HepG2 (cell line): ENCODE measurements around the gene GATB. TPM values are rescaled to one million over a fixed set of nuclear protein-coding genes. Genes with fewer than 3 reads are reported as not detected.
A peak's percentile ranks its signal among the peaks of the same experiment; 100 is the strongest.

Experiments used
- ATAC-seq: fragments of 200-7000 bp; cut with Tn5 transposase; 3 replicates; pipeline ENCODE4 v1.9.1; 2020; ENCODE audit warnings: mild to moderate bottlenecking, moderate library complexity
- BruUV-seq: library from RNA; stranded (reverse); fragments of 400-500 nt; replicated peaks from 2 replicates; lab custom pipeline; 2021; lab: Mats Ljungman, UMichigan
- CTCF ChIA-PET: fragments of 300-600 bp; formaldehyde crosslinking; extraction: SDS; loops from one replicate; lab custom pipeline; 2021; ENCODE audit warnings: low total read pairs, inconsistent platforms, low intra/inter-chr PET ratio; lab: Yijun Ruan, JAX
- POLR2A ChIA-PET: fragments of 350-600 bp; sonication (Branson Sonifier 250); formaldehyde crosslinking; loops from one replicate; lab custom pipeline; 2020; ENCODE audit warnings: antibody characterized with exemption, inconsistent platforms; lab: Yijun Ruan, JAX
- DNase-seq: peaks from one replicate; pipeline ENCODE4 v3.0.0-alpha.2; 2015; ENCODE audit warnings: low spot score
- FAIRE-seq: peaks from 3 replicates; lab custom pipeline; 2011; peaks lifted over from hg19 to GRCh38; lab: Jason Lieb, UNC
- H2AFZ ChIP-seq: one replicate; pipeline ENCODE4 v1.6.1; 2011; ENCODE audit warnings: low read length, inconsistent platforms
- H3K27ac ChIP-seq: fragments of 300-600 bp; 3 replicates; pipeline ENCODE4 v1.8.0; 2011; ENCODE audit warnings: mixed run types, mild to moderate bottlenecking, mixed read lengths, low read length, inconsistent platforms; ENCODE audit not compliant: insufficient read depth; ENCODE audit errors: extremely low read length
- H3K27me3 ChIP-seq, 2 experiments: fragments of 200-600 bp in 1 of 2; 2 replicates in 1 of 2; 3 replicates in 1 of 2; pipeline versions ENCODE4 v1.6.0 to v1.8.0; 2011; ENCODE audit warnings: low read length in 2 of 2, mild to moderate bottlenecking in 2 of 2, moderate library complexity in 2 of 2, inconsistent platforms in 1 of 2; ENCODE audit not compliant: insufficient read depth in 2 of 2, control insufficient read depth in 1 of 2
- H3K36me3 ChIP-seq, 2 experiments: fragments of 200-600 bp in 1 of 2; replicated peaks in 1 of 2; 2 replicates in 1 of 2; 3 replicates in 1 of 2; pipeline versions ENCODE4 v1.5.1 to v1.8.0; 2011; ENCODE audit warnings: low read length in 2 of 2, inconsistent platforms in 1 of 2; ENCODE audit not compliant: insufficient read depth in 2 of 2, control insufficient read depth in 1 of 2
- H3K4me1 ChIP-seq: 2 replicates; pipeline ENCODE4 v1.5.1; 2012; ENCODE audit warnings: low read length, inconsistent platforms; ENCODE audit not compliant: insufficient read depth
- H3K4me2 ChIP-seq: 2 replicates; pipeline ENCODE4 v1.6.0; 2011; ENCODE audit warnings: low read depth, low read length, inconsistent platforms
- H3K4me3 ChIP-seq, 3 experiments: fragments of 200-600 bp in 1 of 3; sonication (generic), shearing (Covaris generic) in 1 of 3; replicated peaks in 1 of 3; 2 replicates each; pipeline ENCODE4 v1.5.1; 2011 to 2016; ENCODE audit warnings: low read length in 3 of 3, inconsistent platforms in 2 of 3, low read depth in 2 of 3, mild to moderate bottlenecking in 2 of 3, control low read depth in 1 of 3, mixed read lengths in 1 of 3; ENCODE audit not compliant: insufficient read depth in 1 of 3
- H3K79me2 ChIP-seq: one replicate; pipeline ENCODE4 v1.6.1; 2011; ENCODE audit warnings: low read length, inconsistent platforms; ENCODE audit not compliant: insufficient read depth
- H3K9ac ChIP-seq: 2 replicates; pipeline ENCODE4 v1.6.0; 2011; ENCODE audit warnings: mild to moderate bottlenecking, low read depth, low read length, inconsistent platforms; ENCODE audit not compliant: insufficient read depth
- H3K9me3 ChIP-seq: 2 replicates; pipeline ENCODE4 v1.5.1; 2012; ENCODE audit warnings: mild to moderate bottlenecking, low read length
- H4K20me1 ChIP-seq: 2 replicates; pipeline ENCODE4 v1.6.0; 2011; ENCODE audit warnings: inconsistent platforms, mild to moderate bottlenecking, low read length, moderate library complexity; ENCODE audit not compliant: insufficient read depth
- ARNT2 ChIP-seq: sonication (generic); formaldehyde crosslinking; IDR thresholded peaks from 2 replicates; pipeline ENCODE4 v1.8.0; 2022; ENCODE audit warnings: mild to moderate bottlenecking, low read depth, missing genetic modification reagents, moderate library complexity
- ERF ChIP-seq: IDR thresholded peaks from 2 replicates; pipeline ENCODE4 v1.6.1; 2018; ENCODE audit warnings: missing biosample characterization, missing genetic modification reagents
- FOXA3 ChIP-seq: IDR thresholded peaks from 2 replicates; pipeline ENCODE4 v1.6.1; 2016; ENCODE audit warnings: missing genetic modification reagents, missing compliant biosample characterization
- FOXK1 ChIP-seq: sonication (generic); formaldehyde crosslinking; IDR thresholded peaks from 2 replicates; pipeline ENCODE4 v1.4.0; 2020; ENCODE audit warnings: low read depth, missing genetic modification reagents, borderline replicate concordance
- HNRNPK ChIP-seq: fragments of 200-400 bp; formaldehyde crosslinking; IDR thresholded peaks from 2 replicates; pipeline ENCODE4 v1.6.1; 2018; ENCODE audit warnings: low read length, low read depth, moderate library complexity, mild to moderate bottlenecking; ENCODE audit not compliant: poor library complexity, severe bottlenecking
- KLF6 ChIP-seq: IDR thresholded peaks from 2 replicates; pipeline ENCODE4 v1.8.0; 2016; ENCODE audit warnings: missing biosample characterization, missing genetic modification reagents
- MAFK ChIP-seq, 2 experiments: IDR thresholded peaks in 1 of 2; conservative IDR thresholded peaks in 1 of 2; 2 replicates each; pipeline ENCODE4 v1.6.1; 2011; ENCODE audit warnings: improper control_type of control experiment in 2 of 2, low read length in 2 of 2
- NR3C1 ChIP-seq: sonication (generic); formaldehyde crosslinking; IDR thresholded peaks from 2 replicates; pipeline ENCODE4 v1.4.0; 2020; ENCODE audit warnings: missing genetic modification reagents
- REPIN1 ChIP-seq: sonication (generic); formaldehyde crosslinking; IDR thresholded peaks from 2 replicates; pipeline ENCODE4 v1.8.0; 2022; ENCODE audit warnings: missing genetic modification reagents, low read depth, mild to moderate bottlenecking, borderline replicate concordance
- RFXANK ChIP-seq: IDR thresholded peaks from 2 replicates; pipeline ENCODE4 v1.6.1; 2016
- SIN3A ChIP-seq: IDR thresholded peaks from 2 replicates; pipeline ENCODE4 v1.6.1; 2011; ENCODE audit warnings: low read depth, mild to moderate bottlenecking, control low read depth, low read length, borderline replicate concordance
- SMAD3 ChIP-seq: sonication (generic); formaldehyde crosslinking; IDR thresholded peaks from 2 replicates; pipeline ENCODE4 v1.4.0; 2020; ENCODE audit warnings: missing genetic modification reagents
- ZBTB7A ChIP-seq: sonication (generic); formaldehyde crosslinking; IDR thresholded peaks from 2 replicates; pipeline ENCODE4 v1.8.0; 2022; ENCODE audit warnings: mild to moderate bottlenecking, missing genetic modification reagents
- ZBTB8A ChIP-seq: sonication (generic); formaldehyde crosslinking; IDR thresholded peaks from 2 replicates; pipeline ENCODE4 v1.4.0; 2020; ENCODE audit warnings: mild to moderate bottlenecking, low read depth, missing genetic modification reagents, borderline replicate concordance
- ZKSCAN5 ChIP-seq: sonication (generic); formaldehyde crosslinking; IDR thresholded peaks from 2 replicates; pipeline ENCODE4 v1.5.1; 2020; ENCODE audit warnings: mild to moderate bottlenecking, missing genetic modification reagents
- ZNF282 ChIP-seq: fragments of 450-650 bp; IDR thresholded peaks from 2 replicates; pipeline ENCODE4 v1.6.1; 2018; ENCODE audit not compliant: partially characterized antibody
- ZNF598 ChIP-seq: sonication (generic); formaldehyde crosslinking; IDR thresholded peaks from 2 replicates; pipeline ENCODE4 v1.5.1; 2020; ENCODE audit warnings: mild to moderate bottlenecking, missing genetic modification reagents, borderline replicate concordance
- ZNF614 ChIP-seq: IDR thresholded peaks from 2 replicates; pipeline ENCODE4 v1.6.1; 2018; ENCODE audit warnings: missing biosample characterization, missing genetic modification reagents, inconsistent platforms, borderline replicate concordance
- ZNF75D ChIP-seq: sonication (generic); formaldehyde crosslinking; IDR thresholded peaks from 2 replicates; pipeline ENCODE4 v1.8.1; 2023; ENCODE audit warnings: missing genetic modification reagents, mild to moderate bottlenecking, borderline replicate concordance
- ZNF780A ChIP-seq: sonication (generic); formaldehyde crosslinking; IDR thresholded peaks from 2 replicates; pipeline ENCODE4 v1.8.0; 2022; ENCODE audit warnings: mild to moderate bottlenecking, missing genetic modification reagents, moderate library complexity
- WGBS: methylation state at CpG from one replicate; pipeline ENCODE4 v1.1.6; 2017; ENCODE audit warnings: low lambda C conversion rate; 5-methylcytosine and 5-hydroxymethylcytosine counted together
- in situ Hi-C: cut with HindIII; loops from 2 replicates; pipeline ENCODE4 v1.10.0; 2017; ENCODE audit warnings: low pct_unique_long_range_greater_than_20kb; ENCODE audit not compliant: extremely low pct_ligation_motif_present
- intact Hi-C: fragments of 100-400 bp; cut with micrococcal nuclease; formaldehyde crosslinking; loops from one replicate; pipeline ENCODE4 v1.10.0; 2022; ENCODE audit not compliant: unreplicated experiment
- polyA plus RNA-seq, 8 experiments: library from polyadenylated mRNA; depleted of rRNA in 3 of 8; stranded (reverse) in 7 of 8; unstranded in 1 of 8; fragments of >200 nt; fragmentation: Illumina TruSeq in 4 of 8; extraction: Trizol in 4 of 8; gene quantifications; 2 replicates each; pipeline versions ENCODE4 v1.2.1 to v1.2.3, GENCODE V29; 2011 to 2016; ENCODE audit warnings: low read depth in 4 of 8, missing spikeins in 1 of 8, mixed read lengths in 1 of 8; ENCODE audit not compliant: insufficient read depth in 1 of 8
- total RNA-seq, 5 experiments: library from RNA; depleted of rRNA; stranded (reverse); fragments of >200 nt; fragmentation: Illumina TruSeq; extraction: Trizol; gene quantifications; 2 replicates each; pipeline ENCODE4 v1.2.3, GENCODE V29; 2016; ENCODE audit warnings: low read depth in 1 of 5

Gene GATB
- total and polyA plus RNA-seq, 2 of the 13 experiments (the other 11 are each of a cell fraction or from before 2014, with no cell fraction given): 32.3 to 32.4 TPM

- Histone ChIP-seq H3K79me2 (no peaks in the 10 kb centered on the region), H3K4me2 (no peak overlapping the region), H3K9ac (no peak overlapping the region), H3K27me3 (peaks cover 3 to 5% of the 10 kb centered on the region in 2 experiments; a peak in 2 of 5 replicates), H3K27ac (no peak overlapping the region), H4K20me1 (no peaks in the 10 kb centered on the region), H2AFZ (no peak overlapping the region), H3K9me3 (no peaks in the 10 kb centered on the region), H3K4me1 (no peaks in the 10 kb centered on the region), H3K36me3 (no peaks in the 10 kb centered on the region), H3K4me3 (no peak overlapping the region)
- ATAC-seq (no peak), DNase-seq (no peak), FAIRE-seq (no peak)
- in situ Hi-C loops (no loop called here), intact Hi-C loops (no loop called here)
- POLR2A ChIA-PET: no interaction called here
- BruUV-seq: no TSS peak
- 49% methylated on average over 5 of the region's 5 CpGs for WGBS
- CTCF ChIA-PET: no interaction called here
- TF ChIP-seq KLF6 (CRISPR knock-in tag) (no peak), MAFK (conservative IDR thresholded peaks at IDR 0.05 in 1 of 2, IDR thresholded peaks at IDR 0.05 in 1 of 2; ENCODE audit: low read length in 2 of 2) (peak in 1 of 2 experiments; percentile 30; a peak in 3 of 4 replicates)
These were observed 24.8 kb upstream of the GATB start for GRCh38 chr4:151785484-151786157.

GRCh38 chr4:151784706-151785105 is 23.9 kb upstream of the GATB start:
- ChIA-PET POLR2A (no interaction called here), CTCF (no interaction called here)
- no peaks in the 10 kb centered on the region for H3K36me3 ChIP-seq
- DNase-seq: no peak
- H3K4me1 ChIP-seq: no peaks in the 10 kb centered on the region
- no peaks in the 10 kb centered on the region for H3K79me2 ChIP-seq
- peaks cover 3 to 5% of the 10 kb centered on the region in 2 experiments; a peak in 2 of 5 replicates for H3K27me3 ChIP-seq
- no peak overlapping the region for H3K4me3 ChIP-seq
- BruUV-seq: no TSS peak
- in situ Hi-C loops (no loop called here), intact Hi-C loops (no loop called here)
- H3K4me2 ChIP-seq: no peak overlapping the region
- H2AFZ ChIP-seq: no peak overlapping the region
- TF ChIP-seq ZNF780A (CRISPR knock-in tag) (no peak), ERF (CRISPR knock-in tag) (no peak), HNRNPK (no peak), SIN3A (no peak), NR3C1 (CRISPR knock-in tag) (no peak), ZBTB8A (CRISPR knock-in tag) (no peak), SMAD3 (no peak), REPIN1 (CRISPR knock-in tag) (no peak), ZNF75D (CRISPR knock-in tag) (no peak), ZNF598 (CRISPR knock-in tag) (no peak), ZNF282 (no peak), FOXK1 (no peak), FOXA3 (CRISPR knock-in tag) (no peak), ZNF614 (CRISPR knock-in tag) (no peak), ARNT2 (CRISPR knock-in tag) (no peak), ZBTB7A (CRISPR knock-in tag) (no peak), RFXANK (no peak), ZKSCAN5 (CRISPR knock-in tag) (no peak)
- no peak overlapping the region for H3K27ac ChIP-seq
- no peak for ATAC-seq
- no peaks in the 10 kb centered on the region for H4K20me1 ChIP-seq
- no peak overlapping the region for H3K9ac ChIP-seq
- no peak for FAIRE-seq
- H3K9me3 ChIP-seq: no peaks in the 10 kb centered on the region
- WGBS: 0% methylated on average over 5 of the region's 5 CpGs
